SU-DHL-6 (cell line): Measurements from ENCODE around the gene FAM168B.

Source experiments
- EZH2phosphoT487 ChIP-seq: fragments of 200-600 bp; sonication (generic), shearing (Covaris generic); conservative IDR thresholded peaks from 2 replicates; pipeline ENCODE4 v1.6.1; 2018; ENCODE audit warnings: mild to moderate bottlenecking, antibody characterized with exemption, low read length, moderate library complexity, mixed read lengths
- TF ChIP-seq, protein P1 (sequence below): fragments of 200-600 bp; sonication (generic); IDR thresholded peaks from one replicate; pipeline ENCODE4 v1.5.1; 2017; ENCODE audit warnings: antibody characterized with exemption, mild to moderate bottlenecking, low read length, moderate library complexity; ENCODE audit not compliant: insufficient read depth, poor library complexity, severe bottlenecking

DNA sequence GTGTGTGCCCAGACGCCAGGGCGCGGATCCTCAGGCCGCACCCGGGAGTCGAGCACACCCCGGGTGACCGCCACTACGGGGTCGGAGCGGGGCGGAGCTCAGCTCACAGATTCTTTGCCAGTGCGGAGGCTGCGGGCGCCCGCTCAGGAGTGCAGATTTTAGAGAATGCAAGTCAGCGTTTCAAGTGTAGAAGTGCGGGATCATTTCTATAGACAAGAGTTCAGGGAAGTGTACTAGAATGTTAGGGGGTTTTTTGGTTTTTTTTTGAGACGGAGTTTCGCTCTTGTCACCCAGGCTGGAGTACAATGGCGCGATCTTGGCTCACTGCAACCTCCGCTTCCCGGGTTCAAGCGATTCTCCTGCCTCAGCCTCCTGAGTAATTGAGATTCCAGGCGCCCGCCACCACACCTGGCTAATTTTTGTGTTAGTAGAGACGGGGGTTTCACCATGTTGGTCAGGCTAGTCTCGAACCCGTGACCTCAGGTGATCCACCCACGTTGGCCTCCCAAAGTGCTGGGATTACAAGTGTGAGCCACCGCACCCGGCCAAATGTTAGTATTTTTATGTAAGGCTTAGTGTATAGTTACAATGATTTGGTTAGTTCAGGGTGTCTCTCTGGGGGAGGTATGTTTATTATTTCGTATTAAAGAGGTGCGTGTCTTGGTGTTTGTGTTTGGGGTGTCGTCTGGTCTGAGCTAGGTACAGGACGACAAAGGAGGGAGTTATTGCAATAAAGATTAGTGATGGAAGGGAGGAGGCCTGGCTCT, 619 bp upstream of the FAM168B start:
- TF ChIP-seq, protein P1, sequence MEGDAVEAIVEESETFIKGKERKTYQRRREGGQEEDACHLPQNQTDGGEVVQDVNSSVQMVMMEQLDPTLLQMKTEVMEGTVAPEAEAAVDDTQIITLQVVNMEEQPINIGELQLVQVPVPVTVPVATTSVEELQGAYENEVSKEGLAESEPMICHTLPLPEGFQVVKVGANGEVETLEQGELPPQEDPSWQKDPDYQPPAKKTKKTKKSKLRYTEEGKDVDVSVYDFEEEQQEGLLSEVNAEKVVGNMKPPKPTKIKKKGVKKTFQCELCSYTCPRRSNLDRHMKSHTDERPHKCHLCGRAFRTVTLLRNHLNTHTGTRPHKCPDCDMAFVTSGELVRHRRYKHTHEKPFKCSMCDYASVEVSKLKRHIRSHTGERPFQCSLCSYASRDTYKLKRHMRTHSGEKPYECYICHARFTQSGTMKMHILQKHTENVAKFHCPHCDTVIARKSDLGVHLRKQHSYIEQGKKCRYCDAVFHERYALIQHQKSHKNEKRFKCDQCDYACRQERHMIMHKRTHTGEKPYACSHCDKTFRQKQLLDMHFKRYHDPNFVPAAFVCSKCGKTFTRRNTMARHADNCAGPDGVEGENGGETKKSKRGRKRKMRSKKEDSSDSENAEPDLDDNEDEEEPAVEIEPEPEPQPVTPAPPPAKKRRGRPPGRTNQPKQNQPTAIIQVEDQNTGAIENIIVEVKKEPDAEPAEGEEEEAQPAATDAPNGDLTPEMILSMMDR, result no peak
- TF ChIP-seq EZH2phosphoT487, result no peak
